Adipocyte (in vitro differentiated cells): ENCODE results near the gene SH3BP4.

Experiments
- DNase-seq: peaks from one replicate; pipeline ENCODE4 v3.0.0-alpha.2; 2015; ENCODE audit warnings: low read depth
- H3K27me3 ChIP-seq: replicated peaks from 2 replicates; pipeline ENCODE4 v1.7.0; 2013; ENCODE audit warnings: mild to moderate bottlenecking, low read length, moderate library complexity; ENCODE audit not compliant: control insufficient read depth, insufficient read depth
- H3K36me3 ChIP-seq: 2 replicates; pipeline ENCODE4 v1.7.0; 2013; ENCODE audit warnings: low read length, mild to moderate bottlenecking, moderate library complexity; ENCODE audit not compliant: control insufficient read depth, insufficient read depth, severe bottlenecking
- H3K4me1 ChIP-seq: 2 replicates; pipeline ENCODE4 v1.7.0; 2013; ENCODE audit warnings: mild to moderate bottlenecking, low read length, moderate library complexity; ENCODE audit not compliant: control insufficient read depth, insufficient read depth
- H3K4me3 ChIP-seq: 2 replicates; pipeline ENCODE4 v1.7.0; 2013; ENCODE audit warnings: mild to moderate bottlenecking, low read length, moderate library complexity
- H3K9ac ChIP-seq: 2 replicates; pipeline ENCODE4 v1.7.0; 2013; ENCODE audit warnings: mild to moderate bottlenecking, low read length, moderate library complexity
- H3K9me3 ChIP-seq: 2 replicates; pipeline ENCODE4 v1.7.0; 2013; ENCODE audit warnings: mild to moderate bottlenecking, low read length, moderate library complexity; ENCODE audit not compliant: control insufficient read depth

Gene SH3BP4

DNA sequence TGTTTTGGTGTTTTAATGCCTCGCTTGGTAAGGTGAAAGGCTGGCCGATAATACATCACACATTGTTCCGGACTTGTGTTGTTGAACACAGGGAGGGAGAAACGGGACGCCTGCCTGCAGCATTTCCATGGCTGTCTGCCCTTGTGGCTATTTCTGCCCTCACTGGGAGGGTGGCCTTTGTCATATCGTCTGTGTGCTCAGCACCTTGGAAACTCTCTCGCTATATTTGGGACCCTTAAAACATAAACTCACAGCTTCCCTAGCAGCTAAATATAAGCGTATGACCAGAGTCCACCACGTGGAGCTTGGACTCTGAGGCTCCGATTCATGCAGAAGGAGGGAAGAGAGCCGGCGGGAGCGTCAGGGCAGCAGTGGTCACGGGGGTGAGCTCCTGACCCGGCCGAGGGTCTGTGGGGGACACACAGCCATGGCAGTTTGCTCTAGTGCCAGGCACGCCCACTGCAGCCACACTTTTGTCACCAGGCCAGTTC, 111.7 kb downstream of the SH3BP4 start:
- H3K4me1 ChIP-seq = no peaks in the 10 kb centered on the region
- no peaks in the 10 kb centered on the region for H3K9me3 ChIP-seq
- H3K9ac ChIP-seq = no peak overlapping the region
- H3K27me3 ChIP-seq = no peaks in the 10 kb centered on the region
- no peaks in the 10 kb centered on the region for H3K36me3 ChIP-seq
- H3K4me3 ChIP-seq = no peak overlapping the region
- no peak for DNase-seq

DNA sequence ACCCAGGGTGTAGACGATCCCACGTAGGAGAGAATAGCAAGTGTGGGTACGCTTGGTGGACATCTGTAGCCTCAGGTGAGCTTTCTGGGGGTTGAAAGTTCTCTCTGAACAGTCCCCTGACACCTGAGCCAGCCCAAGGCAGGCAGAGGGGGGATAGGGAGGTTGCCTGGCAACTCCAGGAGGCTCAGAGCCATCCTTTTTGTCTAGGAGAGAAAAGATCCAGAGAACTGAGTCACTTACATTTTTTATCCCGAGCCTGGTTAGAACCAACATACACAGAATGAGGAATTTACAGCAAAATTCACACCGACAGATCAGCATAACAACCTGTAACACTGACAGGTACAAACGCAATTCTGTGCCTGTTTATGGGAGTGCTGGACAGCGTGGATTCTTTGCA, 113.2 kb downstream of the SH3BP4 start:
- H3K9ac ChIP-seq = no peak overlapping the region
- no peak for DNase-seq

DNA sequence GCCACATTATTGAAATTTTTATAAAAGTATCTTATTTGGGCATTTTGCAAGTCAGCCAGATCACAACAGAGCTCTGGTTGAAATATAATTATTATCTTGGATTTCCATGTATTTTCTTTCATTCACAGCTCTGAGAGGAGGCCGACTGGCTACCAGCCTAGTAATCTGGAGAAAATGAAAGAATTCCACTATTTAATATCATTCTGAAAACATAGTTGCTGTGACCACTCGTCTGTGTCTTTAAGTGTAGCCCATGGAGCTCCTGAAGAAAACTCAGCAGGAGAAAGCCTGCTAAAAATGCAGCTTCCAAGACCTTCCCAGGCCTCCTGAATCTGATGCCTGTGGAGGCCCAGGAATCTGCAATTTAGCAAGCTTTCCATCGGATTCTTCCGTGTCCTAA, 114.7 kb downstream of the SH3BP4 start:
- Histone ChIP-seq H3K9me3 (no peaks in the 10 kb centered on the region), H3K4me1 (no peaks in the 10 kb centered on the region), H3K36me3 (no peaks in the 10 kb centered on the region), H3K9ac (peak overlapping the region; percentile 23), H3K27me3 (no peaks in the 10 kb centered on the region), H3K4me3 (no peak overlapping the region)
- DNase-seq = no peak

More for the DNA sequence above, 113.2 kb downstream of the SH3BP4 start:
- Histone ChIP-seq H3K27me3 (no peaks in the 10 kb centered on the region), H3K36me3 (no peaks in the 10 kb centered on the region), H3K4me3 (no peak overlapping the region), H3K4me1 (no peaks in the 10 kb centered on the region), H3K9me3 (no peaks in the 10 kb centered on the region)

DNA sequence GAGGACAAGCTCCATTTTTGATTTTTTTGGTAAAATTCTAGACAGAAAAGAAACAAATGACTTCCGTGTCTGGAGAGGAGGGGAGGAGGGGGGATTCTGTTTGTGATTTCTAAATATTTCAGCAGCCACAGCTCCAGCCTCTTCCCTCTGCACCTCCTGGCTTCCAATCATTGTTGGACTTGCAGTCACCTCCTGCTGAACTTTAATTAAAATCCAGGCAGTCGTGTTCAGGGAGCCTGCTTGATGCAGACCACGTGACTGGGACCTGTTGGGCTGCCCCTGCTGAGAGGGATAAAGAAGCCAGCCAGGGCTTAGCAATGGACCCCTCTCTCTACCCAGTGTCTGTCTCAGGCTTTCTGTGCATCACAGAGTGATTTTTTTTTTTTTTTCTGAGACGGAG, 115.1 kb downstream of the SH3BP4 start:
- Histone ChIP-seq H3K9me3 (no peaks in the 10 kb centered on the region), H3K9ac (peak overlapping the region; percentile 23), H3K27me3 (no peaks in the 10 kb centered on the region), H3K4me3 (no peak overlapping the region), H3K36me3 (no peaks in the 10 kb centered on the region), H3K4me1 (no peaks in the 10 kb centered on the region)
- no peak for DNase-seq

GRCh38 chr2:235068701-235069100, 116.9 kb downstream of the SH3BP4 start:
- Histone ChIP-seq H3K9ac (no peak overlapping the region), H3K4me1 (no peaks in the 10 kb centered on the region), H3K9me3 (no peaks in the 10 kb centered on the region), H3K36me3 (no peaks in the 10 kb centered on the region), H3K27me3 (no peaks in the 10 kb centered on the region), H3K4me3 (no peak overlapping the region)
- DNase-seq = no peak

GRCh38 chr2:235070063-235070706, 118.4 kb downstream of the SH3BP4 start:
- H3K4me1 ChIP-seq = no peaks in the 10 kb centered on the region
- H3K9me3 ChIP-seq = no peaks in the 10 kb centered on the region
- no peak for DNase-seq
- no peaks in the 10 kb centered on the region for H3K27me3 ChIP-seq
- no peaks in the 10 kb centered on the region for H3K36me3 ChIP-seq
- H3K9ac ChIP-seq = no peak overlapping the region
- no peak overlapping the region for H3K4me3 ChIP-seq

GRCh38 chr2:235073868-235074413, 122.1 kb downstream of the SH3BP4 start:
- Histone ChIP-seq H3K9ac (no peak overlapping the region), H3K4me1 (no peaks in the 10 kb centered on the region), H3K4me3 (no peak overlapping the region), H3K27me3 (no peaks in the 10 kb centered on the region), H3K9me3 (no peaks in the 10 kb centered on the region), H3K36me3 (no peaks in the 10 kb centered on the region)
- DNase-seq = no peak

DNA sequence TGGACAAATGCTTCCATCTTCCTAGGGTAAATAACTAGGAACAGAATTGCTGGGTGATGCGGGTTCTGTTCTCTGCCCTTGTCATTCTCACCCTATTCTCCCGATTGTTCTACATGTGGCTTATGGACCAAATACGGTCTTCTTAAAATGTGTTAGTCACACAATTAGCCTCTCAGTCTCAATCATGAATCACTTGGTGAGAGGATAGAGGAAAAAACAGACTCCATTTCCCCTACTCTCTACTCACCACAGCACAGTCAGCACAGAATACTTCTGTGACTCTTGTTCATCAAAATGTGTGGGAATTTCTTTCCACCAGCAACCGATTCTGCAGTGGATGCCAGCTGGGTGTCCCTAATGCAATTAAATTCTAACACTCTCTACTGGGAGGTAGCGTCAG, 125.2 kb downstream of the SH3BP4 start:
- Histone ChIP-seq H3K36me3 (no peaks in the 10 kb centered on the region), H3K4me3 (no peak overlapping the region), H3K27me3 (no peaks in the 10 kb centered on the region), H3K9me3 (no peaks in the 10 kb centered on the region), H3K4me1 (no peaks in the 10 kb centered on the region), H3K9ac (no peak overlapping the region)
- no peak for DNase-seq

- H3K9ac ChIP-seq = no peak overlapping the region
- no peaks in the 10 kb centered on the region for H3K36me3 ChIP-seq
- no peaks in the 10 kb centered on the region for H3K9me3 ChIP-seq
- H3K27me3 ChIP-seq = no peaks in the 10 kb centered on the region
- H3K4me1 ChIP-seq = no peaks in the 10 kb centered on the region
- DNase-seq = no peak
- H3K4me3 ChIP-seq = no peak overlapping the region
These were observed 126.4 kb downstream of the SH3BP4 start for GRCh38 chr2:235078182-235078581.

GRCh38 chr2:235078914-235079472, 127.2 kb downstream of the SH3BP4 start:
- no peaks in the 10 kb centered on the region for H3K36me3 ChIP-seq
- H3K9ac ChIP-seq = no peak overlapping the region
- no peak overlapping the region for H3K4me3 ChIP-seq
- no peaks in the 10 kb centered on the region for H3K27me3 ChIP-seq
- H3K4me1 ChIP-seq = no peaks in the 10 kb centered on the region
- DNase-seq = no peak
- no peaks in the 10 kb centered on the region for H3K9me3 ChIP-seq

DNA sequence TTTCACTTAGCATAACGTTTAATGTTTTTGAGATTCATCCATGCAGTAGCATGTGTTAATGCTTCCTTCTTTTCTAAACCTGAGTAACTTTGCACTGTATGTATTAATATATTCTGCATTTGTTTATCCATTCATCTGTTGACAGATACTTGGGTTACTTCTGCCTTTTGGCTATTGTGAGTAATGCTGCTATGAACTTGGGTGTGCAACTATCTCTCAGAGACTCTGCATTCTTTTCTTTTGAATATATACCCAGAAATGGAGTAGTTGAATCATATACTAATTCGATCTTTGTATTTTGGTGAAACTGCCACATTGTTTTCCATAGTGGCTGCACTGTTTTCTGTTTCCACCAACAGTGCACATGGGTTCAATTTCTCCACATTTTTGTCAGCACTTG, 128.3 kb downstream of the SH3BP4 start:
- H3K9me3 ChIP-seq = peaks cover 6% of the 10 kb centered on the region
- no peaks in the 10 kb centered on the region for H3K4me1 ChIP-seq
- DNase-seq = peak; percentile 39
- no peaks in the 10 kb centered on the region for H3K36me3 ChIP-seq
- no peak overlapping the region for H3K9ac ChIP-seq
- H3K4me3 ChIP-seq = no peak overlapping the region
- H3K27me3 ChIP-seq = no peaks in the 10 kb centered on the region
